ENCODE measurements around the gene OSBPL2. TPM values are rescaled to one million over a fixed set of nuclear protein-coding genes. Genes with fewer than 3 reads are reported as not detected.

OSBPL2 gene
- total and polyA plus RNA-seq, 2 donors (not counting 1 experiment from before 2014, with no cell fraction given) = 28.1 to 74.3 TPM

- 43% methylated on average over 38 of the region's 38 CpGs for whole genome bisulfite sequencing (ENCODE audit: insufficient coverage)
- intact Hi-C loops (cut with micrococcal nuclease) = loop anchor here (1.0 kb wide), 1 partner anchor 37 kb away; the partner anchor contains the start of gene OSBPL2
- ATAC-seq (ENCODE audit: low read depth) = peak; percentile 88
These were observed 36.9 kb upstream of the OSBPL2 start for GRCh38 chr20:62201173-62202082.

More at GRCh38 chr20:62201173-62202082, 36.9 kb upstream of the OSBPL2 start:
- Mint-ChIP-seq H3K27me3 (no peaks in the 10 kb centered on the region), H3K4me1 (peaks cover 32% of the 10 kb centered on the region), H3K4me3 (peak overlapping the region; percentile 80), H3K27ac (peak overlapping the region; percentile 83), H3K9me3 (ENCODE audit: insufficient read depth) (no peaks in the 10 kb centered on the region)
- H3K9me3 ChIP-seq (ENCODE audit: control extremely low read depth in 1 of 3, control insufficient read depth in 2 of 3, insufficient read depth in 1 of 3, low read length in 2 of 3) = no peaks in the 10 kb centered on the region
- H3K4me2 ChIP-seq (replicated peaks; ENCODE audit: low read depth, low read length, poor library complexity, severe bottlenecking) = peak overlapping the region; percentile 71
- peak; percentile 49 for DNase-seq
- POLR2A ChIA-PET = no interaction called here
- peaks cover 5% of the 10 kb centered on the region for H4K20me1 ChIP-seq (ENCODE audit: control insufficient read depth, insufficient read depth, low read length, poor library complexity, severe bottlenecking)
- CTCF ChIA-PET = no interaction called here
- no peak for TF ChIP-seq EZH2 (IDR thresholded peaks at IDR 0.05; ENCODE audit: borderline replicate concordance, insufficient read depth, low read depth, low read length, poor library complexity, severe bottlenecking)
- TF ChIP-seq CTCF (IDR thresholded peaks at IDR 0.05) = no peak
- peaks cover 0 to 23% of the 10 kb centered on the region in 2 experiments for H3K36me3 ChIP-seq (replicated peaks in 1 of 2; ENCODE audit: control extremely low read depth in 1 of 2, control insufficient read depth in 1 of 2, extremely low read depth in 1 of 2, insufficient read depth in 2 of 2, low read length in 1 of 2)
- peaks cover 3% of the 10 kb centered on the region for H3K79me2 ChIP-seq (ENCODE audit: control insufficient read depth, insufficient read depth, low read length)
- H2AFZ ChIP-seq (ENCODE audit: insufficient read depth, low read depth, low read length, poor library complexity, severe bottlenecking) = no peak overlapping the region
- peak overlapping the region in 2 of 5 experiments; percentile 21 to 35 for H3K4me3 ChIP-seq (ENCODE audit: control extremely low read depth in 1 of 5, extremely low read depth in 1 of 5, insufficient read depth in 1 of 5, low read depth in 2 of 5, low read length in 4 of 5)
- H3K4me1 ChIP-seq (ENCODE audit: control insufficient read depth in 2 of 2, insufficient read depth in 2 of 2, low read length in 2 of 2) = peaks cover 24 to 28% of the 10 kb centered on the region in 2 donors
- peak overlapping the region in 1 of 2 donors; percentile 18 for H3K27ac ChIP-seq (ENCODE audit: low read length in 2 of 2)
- peak overlapping the region; percentile 39 for H3K9ac ChIP-seq (ENCODE audit: low read length)
- H3K27me3 ChIP-seq (replicated peaks in 1 of 4; ENCODE audit: control extremely low read depth in 1 of 4, control insufficient read depth in 3 of 4, insufficient read depth in 4 of 4, low read length in 3 of 4) = no peaks in the 10 kb centered on the region
